HUES48 (cell line): Measurements from ENCODE around the gene URGCP.

ENCODE experiments used
- H3K27ac ChIP-seq: one replicate; pipeline ENCODE4 v1.7.0; 2013; ENCODE audit warnings: low read depth, low read length, inconsistent platforms
- H3K27me3 ChIP-seq: 2 replicates; pipeline ENCODE4 v1.6.1; 2013; ENCODE audit warnings: mild to moderate bottlenecking, low read length; ENCODE audit not compliant: control insufficient read depth, insufficient read depth
- H3K36me3 ChIP-seq: 2 replicates; pipeline ENCODE4 v1.6.1; 2013; ENCODE audit warnings: low read length; ENCODE audit not compliant: control insufficient read depth, insufficient read depth
- H3K4me1 ChIP-seq: 2 replicates; pipeline ENCODE4 v1.6.1; 2013; ENCODE audit warnings: mild to moderate bottlenecking, low read length; ENCODE audit not compliant: control insufficient read depth, insufficient read depth
- H3K4me3 ChIP-seq: 2 replicates; pipeline ENCODE4 v1.5.1; 2013; ENCODE audit warnings: mild to moderate bottlenecking, low read depth, low read length
- H3K9ac ChIP-seq: 2 replicates; pipeline ENCODE4 v1.6.1; 2013; ENCODE audit warnings: mild to moderate bottlenecking, low read depth, low read length, moderate library complexity
- H3K9me3 ChIP-seq: 2 replicates; pipeline ENCODE4 v1.6.1; 2013; ENCODE audit warnings: low read length; ENCODE audit not compliant: control insufficient read depth, insufficient read depth

Gene URGCP

DNA sequence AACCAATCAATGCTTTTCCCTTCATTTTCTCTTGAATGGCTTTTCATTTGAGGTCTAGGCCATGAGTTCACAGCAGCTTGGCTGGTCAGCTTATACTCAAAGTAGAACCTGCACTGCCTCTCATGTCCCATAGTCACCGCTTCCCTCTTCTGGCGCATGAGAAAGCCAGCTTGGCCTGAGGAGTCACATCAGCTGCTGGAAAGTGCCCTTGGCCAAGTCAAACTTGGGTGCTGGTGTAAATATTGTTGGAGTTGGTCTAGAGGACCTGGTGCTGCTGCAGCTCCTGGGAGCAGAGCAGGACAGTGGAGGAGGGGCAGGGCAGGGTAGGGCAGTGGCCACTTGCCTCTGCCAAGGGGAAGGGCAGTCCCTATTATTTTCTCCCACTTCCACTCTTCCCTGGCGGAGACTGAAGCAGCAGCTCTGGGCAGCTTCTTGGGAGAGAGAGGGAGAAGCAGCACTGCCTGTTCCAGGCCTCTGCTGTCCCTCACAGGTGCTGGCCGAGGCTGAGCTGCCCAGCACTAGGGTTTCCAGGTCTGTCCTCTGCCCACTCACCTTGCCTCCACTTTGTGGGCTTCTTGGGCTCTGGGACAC is 32.6 kb upstream of the URGCP start:
- H3K4me3 ChIP-seq: no peak overlapping the region
- H3K36me3 ChIP-seq: no peaks in the 10 kb centered on the region
- H3K9ac ChIP-seq: no peak overlapping the region
- no peak overlapping the region for H3K27ac ChIP-seq
- H3K9me3 ChIP-seq: no peaks in the 10 kb centered on the region
- H3K27me3 ChIP-seq: no peaks in the 10 kb centered on the region
- H3K4me1 ChIP-seq: no peaks in the 10 kb centered on the region

DNA sequence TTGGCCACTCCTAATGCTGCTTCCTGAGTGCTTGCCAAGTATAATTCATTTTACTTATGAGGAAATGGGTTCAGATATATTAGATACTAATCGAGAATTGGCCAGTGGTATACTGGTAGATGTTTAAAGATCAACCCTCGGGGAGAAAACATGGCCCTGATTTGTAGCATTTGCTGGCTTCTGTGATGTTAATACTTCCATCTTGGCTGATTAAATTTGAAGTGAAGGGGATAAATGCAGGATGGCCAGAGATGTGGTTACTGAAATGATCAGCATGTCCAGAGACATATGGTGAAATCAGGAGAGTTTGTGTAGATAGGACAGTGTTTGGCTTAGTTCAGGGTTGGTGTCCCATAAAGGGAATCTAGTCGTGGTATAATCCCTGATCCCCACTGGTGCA is 31.0 kb upstream of the URGCP start:
- H3K4me1 ChIP-seq: no peaks in the 10 kb centered on the region
- H3K36me3 ChIP-seq: no peaks in the 10 kb centered on the region
- H3K9me3 ChIP-seq: no peaks in the 10 kb centered on the region
- H3K27me3 ChIP-seq: no peaks in the 10 kb centered on the region
- no peak overlapping the region for H3K27ac ChIP-seq
- H3K4me3 ChIP-seq: no peak overlapping the region
- no peak overlapping the region for H3K9ac ChIP-seq

DNA sequence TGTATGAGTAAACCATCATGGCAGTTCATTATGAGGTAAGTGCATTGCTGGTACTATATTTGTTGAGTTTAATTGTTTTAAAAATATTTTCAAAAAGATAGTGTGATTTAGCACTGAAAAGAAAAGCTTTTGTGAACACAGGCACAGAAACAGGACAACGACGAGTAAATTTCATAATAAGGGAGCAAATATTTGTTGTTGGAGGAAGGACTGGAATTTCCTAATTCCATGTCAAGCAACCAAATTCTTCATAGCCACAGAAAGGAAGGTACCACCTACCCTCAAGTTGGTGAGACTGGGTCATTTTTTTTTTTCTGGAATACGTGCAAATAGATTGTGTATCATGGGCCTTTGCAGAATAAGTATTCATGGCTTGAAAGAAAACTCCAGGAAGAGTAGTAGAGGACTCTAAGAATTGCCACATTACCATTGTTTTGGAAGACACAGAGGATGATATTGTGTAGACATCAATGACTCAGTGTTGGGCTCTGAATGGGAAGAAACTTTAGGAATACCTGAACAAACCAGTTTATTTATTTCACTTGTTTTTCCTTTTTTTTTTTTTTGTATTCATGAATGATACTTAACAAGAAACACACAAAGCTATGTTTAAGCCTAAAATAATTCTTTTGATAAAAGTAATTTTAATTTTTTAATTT is 27.6 kb upstream of the URGCP start:
- H3K36me3 ChIP-seq: no peaks in the 10 kb centered on the region

DNA sequence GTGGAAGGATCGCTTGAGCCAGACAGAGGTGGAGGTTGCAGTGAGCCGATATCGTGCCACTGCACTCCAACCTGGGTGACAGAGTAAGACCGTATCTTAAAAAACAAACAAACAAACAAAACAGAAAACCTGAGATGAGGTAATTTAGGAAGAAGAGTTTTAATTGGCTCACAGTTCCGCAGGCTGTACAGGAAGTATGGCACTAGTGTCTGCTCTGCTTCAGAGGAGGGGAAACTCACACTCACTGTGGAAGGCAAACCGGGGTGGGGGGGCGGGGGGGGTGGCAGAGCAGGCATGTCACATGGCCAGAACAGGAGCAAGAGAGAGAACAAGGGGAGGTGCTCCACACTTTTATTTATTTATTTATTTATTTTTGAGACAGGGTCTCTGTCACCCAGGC is 24.9 kb upstream of the URGCP start:
- Histone ChIP-seq H3K4me3 (no peak overlapping the region), H3K27me3 (peaks cover 9% of the 10 kb centered on the region), H3K9me3 (no peaks in the 10 kb centered on the region), H3K4me1 (no peaks in the 10 kb centered on the region), H3K27ac (no peak overlapping the region), H3K9ac (no peak overlapping the region), H3K36me3 (no peaks in the 10 kb centered on the region)

More for the DNA sequence above, 27.6 kb upstream of the URGCP start:
- Histone ChIP-seq H3K27me3 (no peaks in the 10 kb centered on the region), H3K9ac (no peak overlapping the region), H3K4me3 (no peak overlapping the region), H3K4me1 (no peaks in the 10 kb centered on the region), H3K27ac (no peak overlapping the region), H3K9me3 (no peaks in the 10 kb centered on the region)

DNA sequence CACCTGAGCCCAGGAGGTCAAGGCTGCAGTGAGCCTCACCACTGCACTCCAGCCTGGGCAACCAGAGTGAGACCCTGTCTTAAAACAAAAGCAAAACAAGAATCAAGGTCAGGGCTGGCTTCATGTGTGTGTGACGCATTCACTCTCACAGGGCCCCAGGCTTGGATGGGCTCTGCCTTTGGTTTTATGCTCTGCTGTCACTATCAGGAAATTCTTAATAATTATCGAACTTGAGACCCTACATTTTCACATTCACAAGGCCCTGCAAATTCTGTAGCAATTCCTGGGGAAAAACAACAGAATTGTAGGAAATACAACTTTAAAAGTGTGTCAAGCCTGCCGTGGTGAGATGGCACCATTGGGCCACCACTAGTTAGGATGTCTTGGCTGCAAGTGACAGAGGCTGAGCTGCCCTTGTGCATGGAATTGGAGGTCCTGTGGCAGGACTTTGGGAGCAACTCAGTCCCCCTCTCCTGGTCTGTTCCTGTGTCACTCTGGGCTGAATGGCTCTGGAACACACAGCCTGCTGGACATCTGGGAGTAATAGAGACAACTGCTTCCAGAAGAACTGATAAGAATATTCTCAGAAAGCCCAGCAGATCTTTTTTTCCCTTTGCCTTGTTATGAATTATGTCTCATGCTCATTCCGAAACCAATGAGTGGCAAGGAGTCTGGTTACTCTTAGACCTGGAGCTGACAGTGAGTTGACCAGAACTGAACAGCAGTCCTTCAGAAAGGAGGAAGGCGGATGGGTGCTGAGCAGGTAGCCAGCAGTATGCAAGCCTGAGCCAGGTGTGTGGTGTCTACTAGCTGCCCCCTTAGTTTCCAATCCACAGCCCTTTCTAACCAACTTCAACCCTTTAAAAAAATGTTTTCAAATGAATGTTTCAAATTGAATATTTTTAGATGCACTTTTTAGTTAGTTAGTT is 23.4 kb upstream of the URGCP start:
- Histone ChIP-seq H3K4me3 (no peak overlapping the region), H3K9me3 (no peaks in the 10 kb centered on the region)

DNA sequence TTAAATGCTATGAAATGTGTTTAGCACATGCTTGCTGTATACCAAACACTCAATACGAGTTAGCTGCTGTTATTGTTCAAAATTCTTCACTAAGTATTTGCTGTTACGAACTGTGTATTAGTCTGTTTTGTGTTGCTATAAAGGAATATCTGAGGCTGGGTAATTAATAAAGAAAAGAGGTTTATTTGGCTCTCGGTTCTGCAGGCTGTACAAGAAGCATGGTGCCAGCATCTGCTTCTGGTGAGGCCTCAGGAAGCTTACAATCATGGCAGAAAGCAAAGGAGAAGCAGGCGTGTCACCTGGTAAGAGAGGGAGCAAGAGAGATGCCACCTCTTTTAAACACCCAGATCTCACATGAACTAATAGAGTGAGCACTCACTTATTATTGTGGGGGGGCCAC is 21.4 kb upstream of the URGCP start:
- Histone ChIP-seq H3K4me3 (no peak overlapping the region), H3K9ac (no peak overlapping the region), H3K27me3 (peaks cover 23% of the 10 kb centered on the region), H3K9me3 (no peaks in the 10 kb centered on the region), H3K36me3 (no peaks in the 10 kb centered on the region), H3K4me1 (no peaks in the 10 kb centered on the region), H3K27ac (no peak overlapping the region)

More for the DNA sequence above, 23.4 kb upstream of the URGCP start:
- no peaks in the 10 kb centered on the region for H3K4me1 ChIP-seq
- no peak overlapping the region for H3K9ac ChIP-seq
- H3K27ac ChIP-seq: no peak overlapping the region
- no peaks in the 10 kb centered on the region for H3K36me3 ChIP-seq
- H3K27me3 ChIP-seq: peaks cover 23% of the 10 kb centered on the region

DNA sequence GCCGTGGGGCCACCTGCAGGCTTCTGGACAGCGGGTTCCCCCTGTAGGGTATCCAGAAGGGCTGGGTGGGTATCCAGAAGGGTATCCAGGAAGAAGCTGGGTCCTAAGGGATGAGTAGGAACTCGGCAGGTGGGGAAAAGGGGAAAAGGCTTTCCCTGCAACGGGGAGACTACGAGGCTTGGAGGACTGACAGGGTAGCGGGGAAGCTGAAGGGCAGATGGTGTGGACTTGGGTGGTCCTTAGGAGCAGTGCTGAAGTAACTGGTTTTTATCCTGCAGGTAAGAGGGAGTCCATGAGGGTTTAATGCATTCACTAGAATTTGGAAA is 20.4 kb upstream of the URGCP start:
- Histone ChIP-seq H3K4me3 (peak overlapping the region; percentile 66), H3K4me1 (no peaks in the 10 kb centered on the region), H3K9me3 (no peaks in the 10 kb centered on the region), H3K27ac (no peak overlapping the region), H3K36me3 (no peaks in the 10 kb centered on the region), H3K9ac (no peak overlapping the region), H3K27me3 (peaks cover 23% of the 10 kb centered on the region)

DNA sequence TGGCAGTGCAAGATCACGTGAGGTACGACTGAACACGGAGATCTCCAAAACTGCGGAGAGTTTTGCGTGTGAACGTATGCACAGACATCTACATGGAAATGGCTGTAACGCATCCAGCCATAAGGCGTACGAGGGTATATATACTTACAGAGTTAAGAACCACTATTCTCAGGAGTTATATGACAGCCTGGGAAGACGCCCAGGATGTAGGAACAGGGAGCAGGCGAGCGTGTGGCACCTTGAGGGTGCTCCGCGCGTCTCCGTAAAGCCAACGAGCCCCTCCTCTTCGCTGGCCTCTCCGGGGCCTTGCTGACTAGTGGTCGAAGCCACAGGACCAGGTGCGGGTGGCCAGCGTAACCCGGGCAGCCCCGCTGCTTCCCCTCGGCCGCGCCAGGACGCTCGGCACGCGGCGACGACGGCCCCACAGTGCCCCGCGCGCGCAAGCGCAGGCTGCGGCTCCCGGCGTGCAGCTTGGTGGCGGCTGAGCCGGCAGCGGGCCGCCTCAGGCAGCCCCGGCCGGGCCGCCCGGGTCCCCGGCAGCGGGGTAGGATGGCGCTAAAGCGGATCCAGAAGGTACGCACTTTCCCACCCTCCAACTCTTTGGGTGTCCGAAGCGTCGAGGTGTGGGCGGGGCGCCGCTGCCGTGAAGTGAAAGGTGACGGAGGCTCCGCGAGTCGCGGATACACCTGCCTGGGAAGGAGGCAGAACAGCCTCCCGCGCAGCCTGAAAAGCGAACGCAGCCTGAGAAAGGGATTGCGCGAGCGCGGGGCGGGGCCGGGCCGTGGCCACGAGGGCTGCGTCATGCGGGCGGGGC is 19.8 kb upstream of the URGCP start, which contains the start of gene UBE2D4:
TSS of gene UBE2D4 (plus strand) at position 453 of the 814 bp plus-strand sequence. CDS start at position 550, 97 bp downstream.
- H3K36me3 ChIP-seq: no peaks in the 10 kb centered on the region
- peaks cover 23% of the 10 kb centered on the region for H3K27me3 ChIP-seq
- H3K27ac ChIP-seq: no peak within 1 kb of the TSS
- H3K4me3 ChIP-seq: peak within 1 kb of the TSS; percentile 66
- H3K9me3 ChIP-seq: no peaks in the 10 kb centered on the region
- no peaks in the 10 kb centered on the region for H3K4me1 ChIP-seq
- no peak within 1 kb of the TSS; the same call in 1 of the 2 replicates for H3K9ac ChIP-seq

DNA sequence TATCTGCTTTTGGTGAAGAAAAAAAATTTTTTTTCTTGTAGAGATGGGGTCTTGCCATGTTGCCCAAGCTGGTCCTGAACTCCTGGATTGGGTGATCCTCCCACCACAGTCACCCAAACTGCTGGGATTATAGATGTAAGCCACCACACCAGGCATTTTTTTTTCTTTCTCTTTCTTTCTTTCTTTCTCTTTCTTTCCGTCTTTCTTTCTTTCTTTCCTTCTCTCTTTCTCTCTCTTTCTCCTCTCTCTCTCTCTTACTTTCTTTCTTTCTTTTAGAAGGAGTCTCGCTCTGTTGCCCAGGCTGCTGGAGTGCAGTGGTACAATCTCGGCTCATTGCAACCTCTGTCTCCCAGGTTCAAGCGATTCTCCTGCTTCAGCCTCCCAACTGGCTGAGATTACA is 16.3 kb upstream of the URGCP start:
- Histone ChIP-seq H3K36me3 (no peaks in the 10 kb centered on the region), H3K9ac (no peak overlapping the region), H3K9me3 (no peaks in the 10 kb centered on the region), H3K4me3 (no peak overlapping the region), H3K27me3 (peaks cover 23% of the 10 kb centered on the region), H3K4me1 (no peaks in the 10 kb centered on the region), H3K27ac (no peak overlapping the region)

DNA sequence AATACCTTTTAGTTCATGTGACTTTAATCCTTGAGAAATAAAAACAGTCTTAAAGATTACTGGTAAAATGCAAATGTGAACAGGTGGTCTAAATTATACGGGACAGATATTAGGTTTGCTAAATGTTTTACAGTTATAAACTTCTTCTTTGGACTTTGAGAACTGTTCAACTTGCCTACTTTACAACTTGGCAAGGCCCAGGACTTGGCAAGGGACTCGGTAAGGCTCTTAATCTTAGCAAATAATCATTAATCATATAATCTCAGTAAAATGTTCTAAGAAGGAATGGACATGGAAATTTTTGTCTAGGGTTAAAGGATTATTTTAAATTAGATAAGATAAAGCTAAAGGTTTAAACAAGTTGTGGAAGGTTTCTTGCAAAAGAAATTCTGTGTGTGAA is 15.0 kb upstream of the URGCP start:
- Histone ChIP-seq H3K27ac (no peak overlapping the region), H3K4me1 (no peaks in the 10 kb centered on the region; the same call in 1 of the 2 replicates)

More for the DNA sequence above, 15.0 kb upstream of the URGCP start:
- H3K36me3 ChIP-seq: no peaks in the 10 kb centered on the region
- H3K27me3 ChIP-seq: peaks cover 14% of the 10 kb centered on the region
- H3K9ac ChIP-seq: no peak overlapping the region
- no peak overlapping the region for H3K4me3 ChIP-seq
- no peaks in the 10 kb centered on the region for H3K9me3 ChIP-seq
